ENCODE measurements around the gene PGM1. TPM values are rescaled to one million over a fixed set of nuclear protein-coding genes. Genes with fewer than 3 reads are reported as not detected.

Gene PGM1
- total and polyA plus RNA-seq, 2 of the 13 experiments (the other 11 are each of a cell fraction or from before 2014, with no cell fraction given) = 51.6 to 105 TPM

GRCh38 chr1:63640633-63641567 lies 47.7 kb downstream of the PGM1 start (continued):
- TF ChIP-seq ARID4A (CRISPR knock-in tag; IDR thresholded peaks at IDR 0.05; ENCODE audit: borderline replicate concordance) (no peak; the same call in 1 of the 2 replicates), ZNF788 (CRISPR knock-in tag; IDR thresholded peaks at IDR 0.05; ENCODE audit: borderline replicate concordance) (no peak), JUNB (CRISPR knock-in tag; IDR thresholded peaks at IDR 0.05; ENCODE audit: borderline replicate concordance) (no peak), SP140L (CRISPR knock-in tag; IDR thresholded peaks at IDR 0.05; ENCODE audit: borderline replicate concordance) (no peak), ARHGAP35 (CRISPR knock-in tag; IDR thresholded peaks at IDR 0.05; ENCODE audit: borderline replicate concordance) (no peak), ZNF501 (CRISPR knock-in tag; IDR thresholded peaks at IDR 0.05) (0 out of 2 replicates have a peak, but pooled peaks have one; percentile 34), THYN1 (CRISPR knock-in tag; IDR thresholded peaks at IDR 0.05; ENCODE audit: borderline replicate concordance, low read depth) (no peak), IKZF1 (IDR thresholded peaks at IDR 0.05) (no peak), MIER3 (CRISPR knock-in tag; IDR thresholded peaks at IDR 0.05; ENCODE audit: borderline replicate concordance) (no peak), RCOR2 (CRISPR knock-in tag; IDR thresholded peaks at IDR 0.05) (no peak), TOPORS (CRISPR knock-in tag; IDR thresholded peaks at IDR 0.05) (no peak), PHF20 (CRISPR knock-in tag; IDR thresholded peaks at IDR 0.05) (no peak), CBX5 (CRISPR knock-in tag; IDR thresholded peaks at IDR 0.05; ENCODE audit: borderline replicate concordance) (peak; percentile 59; the same call in 1 of the 2 replicates), DDIT3 (CRISPR knock-in tag; IDR thresholded peaks at IDR 0.05) (no peak), PITX1 (CRISPR knock-in tag; IDR thresholded peaks at IDR 0.05) (no peak; the same call in 1 of the 2 replicates), TBP (CRISPR knock-in tag; IDR thresholded peaks at IDR 0.05) (no peak), BRF2 (CRISPR knock-in tag; IDR thresholded peaks at IDR 0.05) (no peak), ZNF281 (CRISPR knock-in tag; IDR thresholded peaks at IDR 0.05; ENCODE audit: borderline replicate concordance) (no peak), MXI1 (IDR thresholded peaks at IDR 0.05; ENCODE audit: borderline replicate concordance, low read depth, low read length) (no peak), ATAD3A (CRISPR knock-in tag; IDR thresholded peaks at IDR 0.05) (no peak)

All from HepG2 (cell line).